Measurements from ENCODE around the gene KCNJ16.

KCNJ16 gene

GRCh38 chr17:70171159-70171558, 96.1 kb downstream of the KCNJ16 start:
- peak in 1 of 4 experiments; percentile 2 for DNase-seq

- no peak for DNase-seq
Measured at GRCh38 chr17:70172449-70172848, 97.4 kb downstream of the KCNJ16 start.

- peak in 3 of 4 experiments; percentile 3 to 59 (median 50) for DNase-seq
Measured at GRCh38 chr17:70172923-70173322, 97.9 kb downstream of the KCNJ16 start.

GRCh38 chr17:70173681-70174080, 98.7 kb downstream of the KCNJ16 start:
- DNase-seq = no peak

GRCh38 chr17:70181376-70181775, 106.4 kb downstream of the KCNJ16 start:
- no peak for DNase-seq

- no peak for DNase-seq
Measured at GRCh38 chr17:70181866-70182265, 106.8 kb downstream of the KCNJ16 start.

GRCh38 chr17:70183508-70183907, 108.5 kb downstream of the KCNJ16 start:
- DNase-seq = no peak

GRCh38 chr17:70184207-70184606, 109.2 kb downstream of the KCNJ16 start:
- DNase-seq = no peak

- DNase-seq = no peak
Measured at GRCh38 chr17:70184770-70185169, 109.7 kb downstream of the KCNJ16 start.
